ENCODE results near the gene SPARC.
A peak's percentile ranks its signal among the peaks of the same experiment; 100 is the strongest.

The SPARC gene

DNA sequence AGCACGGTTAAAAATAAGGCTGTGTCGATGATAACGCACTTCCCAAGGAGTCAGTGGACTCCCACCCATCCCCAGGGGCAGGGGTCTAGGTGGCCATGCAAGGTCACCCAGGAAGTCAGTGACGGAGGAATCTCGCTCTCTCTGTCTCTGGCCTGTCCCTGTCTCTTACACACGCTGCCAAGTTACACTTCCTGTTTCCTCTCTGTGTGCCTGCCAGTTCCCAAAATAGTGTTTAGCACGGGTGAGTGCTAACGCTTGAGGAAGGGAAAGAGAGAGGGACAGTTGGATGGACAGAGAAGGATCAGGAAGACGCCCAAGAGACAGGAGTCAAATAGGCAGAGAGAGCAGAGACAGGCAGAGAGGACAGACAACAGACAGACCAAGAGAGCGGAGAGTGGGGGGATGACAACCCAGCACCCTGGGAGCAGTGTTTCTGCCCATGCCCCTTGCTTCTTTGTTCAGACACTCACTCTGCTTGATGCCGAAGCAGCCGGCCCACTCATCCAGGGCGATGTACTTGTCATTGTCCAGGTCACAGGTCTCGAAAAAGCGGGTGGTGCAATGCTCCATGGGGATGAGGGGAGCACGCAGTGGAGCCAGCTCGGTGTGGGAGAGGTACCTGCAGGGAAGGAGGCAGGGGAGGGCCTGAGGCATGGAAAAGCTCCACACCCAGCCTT, 23.0 kb downstream of the SPARC start:
- no peak overlapping the region for H3K27ac ChIP-seq
- DNase-seq (ENCODE audit: low read depth, low spot score) = no peak

DNA sequence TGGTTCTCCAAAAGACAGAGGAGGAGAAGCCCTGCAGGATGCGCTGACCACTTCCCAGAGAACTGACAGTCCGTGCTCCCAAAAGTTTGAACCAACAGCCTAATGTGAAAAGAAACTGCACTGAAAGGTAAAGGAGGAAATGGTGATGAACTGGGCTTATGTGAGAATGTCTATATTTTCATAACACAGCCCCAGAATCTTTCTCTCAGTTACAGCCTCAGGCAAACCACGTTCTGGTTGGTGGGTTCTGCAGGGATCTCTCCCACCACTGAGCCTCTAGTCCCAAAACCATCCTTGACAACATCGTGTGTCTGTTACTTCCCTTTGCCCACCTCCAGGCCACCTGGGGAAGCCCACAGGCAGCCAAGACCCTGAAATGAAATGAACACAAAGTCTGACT, 23.9 kb downstream of the SPARC start:
- H3K27ac ChIP-seq = peak overlapping the region; percentile 17
- no peak for DNase-seq (ENCODE audit: low read depth, low spot score)

DNA sequence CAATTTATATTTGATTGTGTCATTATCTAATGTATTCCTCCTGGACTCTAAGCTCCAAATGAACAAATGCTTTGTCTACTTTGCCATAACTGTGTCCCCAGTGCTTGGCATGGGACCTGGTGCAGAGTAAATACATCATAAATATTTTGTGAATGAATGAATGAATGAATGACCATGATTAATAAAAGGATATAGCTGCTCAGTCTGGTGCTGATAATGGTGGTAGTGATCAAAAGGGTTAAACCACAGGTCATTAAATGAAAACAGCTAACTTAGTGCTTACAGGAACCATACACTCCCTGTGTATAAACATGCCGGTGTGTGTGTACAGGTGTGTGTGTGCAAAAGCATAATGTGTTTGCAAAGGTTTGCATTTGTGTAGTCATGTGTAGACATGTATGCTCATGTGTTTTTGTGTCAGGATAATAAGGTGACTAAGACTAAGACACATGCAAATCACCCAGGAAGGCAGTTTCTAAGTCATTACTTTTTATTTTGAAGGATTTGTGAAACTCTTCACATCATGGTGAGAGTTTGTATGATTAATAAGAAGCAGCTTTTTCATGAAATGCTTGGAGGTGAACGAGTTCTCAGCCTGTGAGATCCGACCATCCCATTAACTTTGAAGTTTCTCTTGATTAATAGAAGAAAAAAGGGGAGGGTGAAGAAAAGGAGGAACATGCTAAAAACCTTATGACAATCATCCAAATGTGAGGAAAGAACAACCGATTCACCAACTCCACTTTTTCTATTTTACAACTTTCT, 24.6 kb downstream of the SPARC start:
- no peak for DNase-seq (ENCODE audit: low read depth, low spot score)
- H3K27ac ChIP-seq = peak overlapping the region; percentile 17

DNA sequence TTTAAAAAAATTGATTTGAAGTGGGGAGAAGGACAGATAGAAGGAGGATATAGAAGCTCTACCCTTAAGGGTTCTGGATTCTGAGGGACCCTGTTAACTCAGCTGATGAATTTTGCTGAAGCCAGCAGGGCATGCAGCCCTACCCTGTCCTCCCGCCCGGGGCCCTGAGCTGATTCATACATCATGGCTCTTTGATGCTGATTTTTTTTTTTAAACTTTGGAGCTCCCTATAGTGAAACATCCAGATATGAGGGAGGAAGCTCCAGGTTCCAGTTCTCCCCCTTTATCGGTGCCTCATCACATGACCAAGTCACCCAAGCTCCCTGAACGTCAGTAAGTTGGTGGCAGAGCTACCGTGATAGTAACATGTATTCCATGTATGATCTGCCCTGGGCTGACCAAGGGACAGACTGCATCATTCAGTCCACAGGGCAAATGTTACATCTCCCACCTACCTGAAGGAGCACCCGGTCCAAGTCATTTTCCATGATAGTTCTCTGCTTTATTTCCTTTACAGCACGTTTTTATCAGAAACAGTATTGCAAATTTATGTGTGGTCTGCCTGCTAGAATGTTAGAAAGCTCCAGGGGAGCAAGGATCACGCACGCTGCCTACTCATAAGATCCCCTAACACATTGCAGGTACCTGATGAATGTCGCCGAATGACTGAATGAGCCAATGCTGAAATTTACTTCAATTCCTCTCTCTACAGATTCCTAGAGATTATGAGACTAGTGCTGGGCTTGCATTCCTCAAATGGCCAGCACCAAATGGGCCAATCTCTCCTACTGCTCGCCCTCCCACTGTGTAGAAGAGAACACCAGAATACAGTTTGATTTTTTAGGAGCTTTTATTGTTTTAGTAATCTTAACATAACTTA, 25.9 kb downstream of the SPARC start:
- no peak overlapping the region for H3K27ac ChIP-seq
- DNase-seq (ENCODE audit: low read depth, low spot score) = no peak

DNA sequence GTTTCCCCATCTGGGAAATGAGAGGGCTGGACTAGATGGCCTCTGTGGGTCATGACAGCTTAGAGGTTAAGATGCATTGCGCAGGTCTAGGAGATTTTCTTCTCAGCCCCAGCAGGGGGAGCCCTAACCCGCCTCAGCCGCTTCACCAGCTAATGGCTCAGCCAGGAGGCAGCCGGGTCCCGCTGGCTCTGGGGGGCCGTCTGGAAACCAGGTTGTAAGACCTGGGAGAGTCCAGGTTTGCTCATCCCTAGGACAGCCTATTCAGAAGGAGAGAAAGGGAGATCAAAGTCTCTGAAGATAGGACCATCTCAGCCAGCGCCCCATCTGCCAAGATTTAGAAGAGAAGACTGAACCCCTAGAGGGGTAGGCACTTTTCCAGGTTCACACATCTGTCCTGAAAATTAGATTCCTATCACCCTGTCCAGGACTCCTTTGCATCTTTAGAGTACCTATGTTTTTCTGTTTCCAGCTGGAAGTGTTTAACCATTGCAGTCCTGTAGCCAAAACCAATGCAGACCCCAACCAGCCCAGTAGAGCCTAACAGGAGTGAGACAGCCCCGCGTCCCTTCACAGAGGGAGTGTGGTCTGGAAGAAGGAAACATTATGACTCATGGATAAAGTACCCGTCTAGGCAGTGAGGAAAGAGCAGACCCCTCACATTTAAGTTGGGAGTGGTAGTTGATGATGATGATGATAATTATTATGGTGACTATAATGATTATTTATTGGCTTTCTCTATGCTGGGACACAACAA, 27.5 kb downstream of the SPARC start:
- H3K27ac ChIP-seq = no peak overlapping the region
- no peak for DNase-seq (ENCODE audit: low read depth, low spot score)

DNA sequence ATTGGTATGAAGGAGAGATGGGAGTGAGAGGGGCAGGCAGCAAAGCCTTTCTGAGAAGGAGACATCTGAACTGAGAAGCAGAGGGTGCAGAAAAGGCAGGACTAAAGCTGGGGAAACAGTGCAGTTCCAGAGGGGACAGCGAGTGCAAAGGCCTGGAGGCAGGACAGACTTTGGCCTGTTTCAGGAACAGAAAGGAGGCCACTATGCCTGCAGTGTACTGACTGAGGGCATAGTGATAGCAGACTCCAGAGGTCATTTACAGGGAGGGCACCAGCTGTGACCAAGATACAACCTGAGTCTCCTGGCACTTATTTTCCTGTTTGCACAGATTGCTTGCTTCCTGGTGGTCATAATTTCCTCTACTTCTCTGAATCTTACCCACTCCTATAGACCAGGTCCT, 29.6 kb downstream of the SPARC start:
- no peak for DNase-seq (ENCODE audit: low read depth, low spot score)
- H3K27ac ChIP-seq = no peak overlapping the region

DNA sequence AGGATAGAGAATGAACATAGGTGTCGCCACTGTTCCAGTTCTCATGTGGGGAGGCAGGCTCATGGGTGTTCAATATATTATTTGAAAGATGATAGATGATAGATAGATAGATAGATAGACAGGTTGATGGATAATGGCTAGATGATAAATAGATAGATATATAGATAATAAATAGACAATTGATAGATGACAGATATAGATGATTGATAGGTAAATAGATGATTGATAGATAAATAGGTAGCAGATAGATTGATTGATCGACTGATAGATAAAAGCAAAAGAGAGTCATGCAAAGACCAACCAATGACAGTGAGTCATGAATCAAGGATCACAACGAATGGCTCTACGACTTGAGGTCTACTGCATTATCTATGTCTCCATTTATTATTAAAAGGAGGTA, 30.4 kb downstream of the SPARC start:
- no peak for DNase-seq (ENCODE audit: low read depth, low spot score)
- H3K27ac ChIP-seq = no peak overlapping the region

DNA sequence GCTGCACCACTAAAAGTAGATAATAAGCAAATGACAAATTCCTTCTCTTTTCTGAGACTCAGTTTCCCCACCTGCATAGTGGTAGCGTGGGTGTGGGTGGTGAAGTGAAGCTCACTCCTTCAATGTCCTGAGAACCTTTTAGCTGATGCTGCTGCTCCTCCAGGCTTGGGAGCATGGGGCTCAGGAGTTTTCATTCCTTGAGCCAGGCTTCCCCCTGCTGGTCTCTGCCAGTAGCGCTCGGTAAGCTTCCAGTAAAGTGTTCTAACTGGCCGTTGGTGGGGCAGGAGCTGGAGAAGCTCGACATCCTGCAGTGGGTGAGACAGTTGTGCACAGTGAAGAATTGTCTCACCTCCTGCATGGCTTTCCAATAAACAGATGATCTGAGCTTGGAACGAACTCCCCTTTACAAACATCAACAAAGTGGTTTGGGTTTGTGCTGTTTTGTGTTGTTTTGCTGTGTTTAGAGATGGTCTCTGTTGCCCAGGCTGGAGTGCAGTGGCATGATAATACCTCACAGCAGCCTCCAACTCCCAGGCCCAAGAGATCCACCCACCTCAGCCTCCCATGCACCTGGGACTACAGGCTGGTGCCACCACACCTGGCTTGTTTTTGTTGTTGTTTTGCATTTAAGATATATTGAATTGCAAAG, 34.6 kb downstream of the SPARC start:
- no peak for DNase-seq (ENCODE audit: low read depth, low spot score)
- H3K27ac ChIP-seq = no peak overlapping the region

DNA sequence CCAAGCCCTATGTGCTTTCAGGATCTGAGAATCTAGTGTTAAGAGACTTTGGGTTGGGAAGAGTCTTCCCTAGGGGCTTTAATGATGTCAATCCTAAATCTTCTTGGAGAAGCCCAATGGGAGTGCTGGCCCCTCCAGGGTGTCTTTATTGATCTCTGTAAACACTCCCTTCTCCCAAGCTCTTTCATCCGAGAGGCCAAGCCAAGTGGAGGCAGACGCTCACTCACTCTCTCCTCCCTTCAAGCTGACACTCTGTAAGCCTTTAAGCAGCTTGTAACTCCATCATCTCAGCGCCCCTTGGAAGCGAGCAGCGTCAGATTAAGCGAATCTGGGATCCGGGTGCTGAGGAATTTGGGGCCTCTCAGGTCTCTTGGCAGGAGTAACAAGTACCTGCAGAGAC, 37.7 kb downstream of the SPARC start:
- no peak for DNase-seq (ENCODE audit: low read depth, low spot score)
- no peak overlapping the region for H3K27ac ChIP-seq

DNA sequence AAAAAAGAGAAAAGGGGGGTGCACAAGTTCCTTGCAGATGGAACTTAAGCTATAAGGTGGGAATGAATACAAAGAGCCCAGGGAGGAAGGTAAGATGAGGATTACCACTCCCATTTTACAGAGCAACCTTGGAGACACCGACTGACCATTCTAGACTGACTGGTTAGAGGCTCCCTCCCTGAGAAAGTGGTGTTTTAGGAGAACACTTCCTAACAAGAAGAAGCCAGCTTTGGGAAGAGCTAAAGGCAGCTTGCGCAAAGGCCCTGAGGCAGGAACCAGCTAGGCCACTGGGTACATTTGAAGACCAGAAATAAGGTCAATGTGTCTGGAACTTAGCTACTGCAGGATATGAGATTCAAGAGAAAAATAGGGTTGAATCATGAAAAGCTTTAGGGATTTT, 38.6 kb downstream of the SPARC start:
- DNase-seq (ENCODE audit: low read depth, low spot score) = no peak
- H3K27ac ChIP-seq = peak overlapping the region; percentile 85

DNA sequence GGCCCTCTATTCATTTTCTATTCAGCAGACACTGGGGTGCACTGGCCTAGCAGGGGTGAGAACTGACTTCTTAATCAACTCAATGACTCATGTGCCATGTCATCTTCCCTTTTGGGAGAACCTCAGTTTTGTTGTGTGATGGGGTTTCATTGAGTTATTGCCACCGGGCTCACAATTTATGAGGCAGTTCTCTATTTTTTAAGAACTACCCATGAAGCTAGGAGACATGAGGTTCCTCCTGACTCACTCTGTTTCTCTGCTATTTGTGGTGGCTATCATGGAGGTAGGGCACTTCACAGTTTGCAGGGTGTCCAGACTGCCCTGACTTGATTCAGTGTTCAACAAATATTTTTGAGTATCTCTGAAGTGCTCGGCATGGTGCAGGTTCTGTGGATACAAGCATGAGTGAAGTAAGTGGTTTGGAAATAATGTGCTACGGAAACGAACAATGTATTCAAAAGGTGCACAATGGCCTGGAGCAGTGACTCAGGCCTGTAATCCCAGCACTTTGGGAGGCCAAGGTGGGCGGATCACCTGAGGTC, 39.3 kb downstream of the SPARC start:
- DNase-seq (ENCODE audit: low read depth, low spot score) = no peak
- peak overlapping the region; percentile 85 for H3K27ac ChIP-seq

DNA sequence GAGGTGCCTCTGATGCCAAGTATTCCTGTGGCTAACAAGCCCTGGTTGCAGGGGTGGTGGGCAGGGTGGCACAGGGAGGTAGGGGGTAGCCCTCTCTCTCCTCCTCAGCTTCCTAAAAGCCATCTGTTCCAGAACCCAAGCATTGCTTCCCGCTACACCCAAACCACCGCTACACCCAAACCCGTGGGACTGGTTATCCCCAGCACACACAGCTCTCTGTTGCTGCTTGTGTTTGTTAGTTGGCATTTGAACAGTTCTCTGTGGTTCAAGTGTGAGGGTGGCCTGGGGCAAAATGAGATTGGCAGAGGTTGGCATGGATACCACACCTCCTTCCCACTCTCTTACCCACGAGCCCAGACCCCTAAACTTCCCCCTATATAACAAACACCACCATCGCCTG, 40.4 kb downstream of the SPARC start:
- peak overlapping the region; percentile 85 for H3K27ac ChIP-seq

DNA sequence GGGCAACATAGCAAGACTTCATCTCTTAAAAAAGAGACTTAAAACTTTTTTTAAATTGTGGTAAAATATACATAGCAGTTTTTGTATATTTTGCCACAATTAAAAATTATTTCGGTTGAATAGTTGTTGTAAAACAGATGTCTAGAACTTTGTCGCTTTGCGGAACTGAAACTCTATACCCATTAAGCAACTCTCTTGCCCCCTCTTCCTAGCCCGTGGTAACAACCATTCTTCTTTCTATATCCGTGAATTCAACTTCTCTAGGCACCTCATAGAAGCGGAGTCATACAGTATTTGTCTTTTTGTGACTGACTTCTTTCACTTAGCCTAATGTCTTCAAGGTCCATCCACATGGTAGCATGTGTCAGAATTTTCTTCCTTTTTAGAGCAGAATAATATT, 43.3 kb downstream of the SPARC start:
- no peak overlapping the region for H3K27ac ChIP-seq
- DNase-seq (ENCODE audit: low read depth, low spot score) = no peak

More for the DNA sequence above, 40.4 kb downstream of the SPARC start:
- DNase-seq (ENCODE audit: low read depth, low spot score) = no peak

DNA sequence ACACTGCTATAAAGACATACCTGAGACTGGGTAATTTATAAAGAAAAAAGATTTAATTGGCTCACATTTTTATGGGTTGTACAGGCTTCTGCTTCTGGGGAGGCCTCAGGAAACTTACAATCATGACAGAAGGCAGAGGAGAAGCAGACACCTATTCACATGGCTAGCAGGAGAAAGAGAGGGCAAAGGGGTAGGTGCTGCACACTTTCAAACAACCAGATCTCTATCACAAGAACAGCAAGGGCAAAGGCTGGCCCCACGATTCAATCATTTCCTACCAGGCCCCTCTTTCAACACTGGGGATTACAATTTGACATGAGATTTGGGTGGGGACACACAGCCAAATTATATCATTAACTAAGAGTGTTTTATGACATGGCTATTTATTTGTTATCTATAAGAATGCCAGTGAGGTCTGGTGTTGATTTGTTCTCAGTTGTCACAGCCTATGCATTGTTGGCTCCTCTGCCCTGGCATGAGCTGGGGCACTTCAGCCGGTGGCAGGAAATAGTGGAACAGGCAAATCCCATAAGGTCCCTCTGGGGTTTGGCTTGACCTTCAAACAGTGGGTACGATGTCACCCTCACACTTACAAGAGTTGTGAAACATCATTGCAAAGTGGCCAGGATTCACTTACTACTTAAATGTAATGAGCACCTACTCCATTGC, 44.1 kb downstream of the SPARC start:
- no peak overlapping the region for H3K27ac ChIP-seq
- DNase-seq (ENCODE audit: low read depth, low spot score) = no peak

DNA sequence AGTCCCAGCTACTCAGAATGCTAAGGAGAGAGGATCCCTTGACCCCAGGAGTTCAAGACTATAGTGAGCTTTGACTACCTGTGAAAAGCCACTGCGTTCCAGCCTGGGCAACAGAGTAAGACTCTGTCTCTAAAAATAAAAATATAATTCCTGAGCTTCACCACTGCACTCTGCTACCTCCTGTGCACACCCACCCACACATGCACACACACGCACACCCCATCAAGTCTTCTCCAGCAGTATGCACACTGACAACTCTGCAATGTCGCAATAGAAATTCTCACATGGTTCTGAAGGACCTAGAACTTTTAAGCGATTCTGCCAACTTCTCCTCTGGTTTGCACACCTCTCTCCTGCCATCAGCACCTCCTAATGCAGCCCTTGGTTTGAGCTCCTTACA, 48.1 kb downstream of the SPARC start:
- no peak for DNase-seq (ENCODE audit: low read depth, low spot score)
- peak overlapping the region; percentile 82 for H3K27ac ChIP-seq

DNA sequence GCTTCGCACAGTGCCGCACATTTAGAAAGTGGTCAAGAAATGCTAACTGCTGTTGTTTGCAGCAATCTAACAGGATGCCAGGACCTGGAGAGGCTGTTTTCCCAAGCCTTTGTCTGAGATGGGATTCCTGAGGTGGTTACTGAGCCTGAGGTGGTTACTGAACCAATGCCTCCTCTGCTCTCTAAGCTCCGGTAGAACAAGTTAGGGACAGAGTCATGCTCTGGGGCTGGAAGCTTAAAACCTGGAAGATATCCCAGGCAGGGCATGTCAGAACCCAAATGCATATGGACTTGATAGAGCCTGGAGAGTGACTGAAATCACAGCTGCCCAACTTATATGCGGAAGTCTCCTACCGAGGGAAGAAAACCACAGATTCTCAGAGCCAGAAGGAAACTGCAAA, 49.0 kb downstream of the SPARC start:
- peak; percentile 94 for DNase-seq (ENCODE audit: low read depth, low spot score)
- H3K27ac ChIP-seq = peak overlapping the region; percentile 82

DNA sequence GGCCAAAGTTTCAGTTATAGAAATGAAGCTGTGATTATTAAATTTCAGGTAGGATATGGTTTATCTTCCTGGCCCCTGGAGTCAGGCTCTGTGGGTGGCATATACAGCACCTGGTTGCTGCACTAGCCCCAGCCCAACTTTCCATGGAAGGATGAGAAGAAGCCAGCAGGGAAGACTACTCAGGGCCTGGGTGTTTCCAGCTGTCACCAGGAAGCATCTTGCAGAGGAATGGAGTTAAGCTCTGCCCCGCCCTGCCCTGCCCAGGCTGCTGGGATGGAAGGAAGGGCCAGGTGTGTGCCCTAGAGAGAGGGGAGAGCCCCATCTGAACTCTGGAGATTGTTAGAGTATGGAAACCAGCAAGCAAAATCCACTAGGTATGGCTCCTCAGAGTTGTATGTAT, 52.8 kb downstream of the SPARC start:
- DNase-seq (ENCODE audit: low read depth, low spot score) = no peak
- H3K27ac ChIP-seq = no peak overlapping the region

DNA sequence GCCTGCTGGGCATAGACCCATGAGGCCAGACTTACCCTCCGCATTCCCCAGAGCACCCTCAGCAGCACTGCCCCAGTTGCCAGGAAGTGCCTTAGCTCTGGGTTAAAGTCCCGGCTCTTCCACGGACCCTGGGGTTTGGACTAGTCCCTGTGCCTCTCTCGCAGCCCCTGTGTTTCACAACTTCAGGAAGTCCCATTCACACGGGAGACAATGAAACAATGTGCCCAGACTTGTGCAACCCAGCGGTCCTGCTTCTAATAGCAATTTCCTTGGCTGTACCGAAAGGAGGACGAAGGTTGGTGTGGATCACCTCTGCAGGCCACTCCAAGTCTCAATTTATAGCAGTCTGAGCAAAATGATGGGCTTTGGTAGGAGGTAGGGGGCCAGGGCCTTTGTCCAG, 53.8 kb downstream of the SPARC start:
- no peak for DNase-seq (ENCODE audit: low read depth, low spot score)
- H3K27ac ChIP-seq = no peak overlapping the region

DNA sequence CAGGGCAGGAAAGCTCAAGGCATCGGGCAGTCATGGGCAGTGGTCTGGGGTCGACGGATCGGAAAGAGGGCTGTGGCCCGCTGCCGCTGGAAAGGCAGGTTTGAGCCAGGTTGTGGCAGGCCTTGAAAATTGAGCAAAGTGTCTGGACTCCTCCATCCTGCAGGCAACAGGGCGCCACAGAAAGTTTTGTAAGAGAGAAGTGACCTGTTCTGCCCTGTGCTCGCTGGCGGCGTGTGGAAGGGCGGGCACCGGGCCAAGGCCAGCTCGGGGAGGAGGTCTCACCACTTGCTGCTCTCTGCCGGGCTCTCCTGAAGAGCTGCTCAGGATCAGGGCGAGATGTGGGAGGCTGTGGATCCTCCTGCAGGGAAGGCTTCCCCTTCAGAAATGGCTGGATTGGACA, 54.2 kb downstream of the SPARC start:
- H3K27ac ChIP-seq = no peak overlapping the region
- DNase-seq (ENCODE audit: low read depth, low spot score) = no peak
